Esophagus squamous epithelium (tissue), 4 donors: Measurements from ENCODE around the gene NAXE.

Source experiments
- CTCF ChIP-seq, 6 experiments: fragments of 450-650 bp in 4 of 6; fragments of 200-600 bp in 2 of 6; sonication (generic) in 2 of 6; IDR thresholded peaks; one replicate each; pipeline ENCODE4 v1.5.1; 2016 to 2019; ENCODE audit warnings: antibody characterized with exemption in 6 of 6, mild to moderate bottlenecking in 4 of 6, moderate library complexity in 4 of 6
- POLR2A ChIP-seq, 4 donors: fragments of 450-650 bp; IDR thresholded peaks; one replicate each; pipeline ENCODE4 v1.6.1; 2017; ENCODE audit warnings: antibody characterized with exemption in 4 of 4, mild to moderate bottlenecking in 4 of 4, moderate library complexity in 3 of 4

GRCh38 chr1:156549831-156550230, 41.7 kb upstream of the NAXE start:
- no peak for TF ChIP-seq CTCF (IDR thresholded peaks at IDR 0.05)
- no peak for TF ChIP-seq POLR2A (IDR thresholded peaks at IDR 0.05)
